ENCODE measurements around the gene GLI1.

GLI1 gene

DNA sequence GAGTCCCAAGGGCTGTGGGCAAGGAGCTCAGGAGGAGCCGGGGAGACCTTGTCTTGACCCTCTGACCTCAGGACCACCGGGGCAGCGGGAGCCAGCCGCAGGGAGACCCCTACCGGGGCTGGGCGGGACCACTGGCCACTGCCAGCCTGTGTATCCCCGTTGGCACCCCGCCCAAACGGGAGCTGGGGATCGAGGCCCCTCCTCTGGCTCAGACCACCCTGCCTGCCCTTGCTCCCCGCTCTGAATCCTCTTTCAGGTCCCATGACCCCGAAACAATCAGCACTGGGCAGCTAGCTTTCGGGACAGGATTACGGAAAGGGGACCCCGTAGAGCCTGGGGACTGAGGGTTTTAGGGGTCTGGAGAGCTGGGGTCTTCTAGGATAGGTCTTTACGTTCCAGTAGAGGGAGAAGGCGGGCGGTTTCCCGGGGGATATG is 1.3 kb downstream of the GLI1 start:
- no peak for DNase-seq (ENCODE audit: low read depth in 3 of 3)

GRCh38 chr12:57461276-57461916 is 1.8 kb downstream of the GLI1 start:
- no peak for DNase-seq (ENCODE audit: low read depth in 3 of 3)

GRCh38 chr12:57461917-57462250 is 2.3 kb downstream of the GLI1 start:
- DNase-seq (ENCODE audit: low read depth in 3 of 3), result no peak

DNA sequence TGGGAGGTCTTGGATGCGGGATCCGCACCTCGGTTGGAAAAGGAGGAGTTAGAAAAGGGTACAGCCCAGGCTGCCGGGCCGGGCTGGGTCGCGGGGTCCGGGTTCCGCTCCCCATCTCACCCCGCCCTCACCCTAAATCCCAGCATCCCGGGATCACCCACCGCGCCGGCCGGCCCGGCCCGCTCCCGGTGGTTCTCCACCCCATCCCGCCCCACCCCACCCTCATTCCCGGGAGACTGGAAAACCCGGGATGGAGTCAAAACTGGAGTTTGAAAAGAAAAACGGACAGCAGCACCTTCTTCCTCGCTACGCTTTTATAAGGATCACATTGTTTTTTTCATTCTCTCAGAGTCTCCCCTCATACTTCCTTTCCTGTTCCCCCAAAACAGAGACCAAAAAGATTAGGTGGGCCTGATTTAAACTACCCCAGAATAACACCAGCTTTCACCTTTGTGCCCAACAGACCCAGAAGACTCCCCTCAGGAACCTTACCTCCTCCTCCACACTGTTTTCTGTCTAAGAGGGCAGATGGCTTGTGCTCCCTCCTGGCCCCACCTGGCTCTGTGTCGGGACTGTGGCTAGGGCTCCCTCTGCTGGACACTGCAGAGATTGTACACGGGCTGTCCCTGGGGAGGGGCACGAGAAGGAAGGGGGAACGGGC is 2.8 kb downstream of the GLI1 start:
- DNase-seq (ENCODE audit: low read depth in 3 of 3), result peak; percentile 79 to 88 (median 84)

- no peak for DNase-seq (ENCODE audit: low read depth in 3 of 3)
These were observed 3.3 kb downstream of the GLI1 start for GRCh38 chr12:57462912-57463253.

DNA sequence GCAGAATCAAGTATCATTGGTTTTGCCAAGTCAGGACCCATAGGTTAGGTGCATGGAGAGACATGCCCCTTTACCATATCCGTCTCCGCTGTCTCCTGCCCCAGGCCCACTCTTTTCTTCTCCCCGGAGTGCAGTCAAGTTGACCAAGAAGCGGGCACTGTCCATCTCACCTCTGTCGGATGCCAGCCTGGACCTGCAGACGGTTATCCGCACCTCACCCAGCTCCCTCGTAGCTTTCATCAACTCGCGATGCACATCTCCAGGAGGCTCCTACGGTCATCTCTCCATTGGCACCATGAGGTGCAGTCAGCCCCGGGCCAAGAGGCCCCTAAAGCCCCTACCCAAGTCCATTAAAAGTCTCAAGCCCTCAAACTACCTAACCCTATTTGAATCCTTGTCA is 5.0 kb downstream of the GLI1 start:
- no peak for DNase-seq (ENCODE audit: low read depth in 3 of 3)

DNA sequence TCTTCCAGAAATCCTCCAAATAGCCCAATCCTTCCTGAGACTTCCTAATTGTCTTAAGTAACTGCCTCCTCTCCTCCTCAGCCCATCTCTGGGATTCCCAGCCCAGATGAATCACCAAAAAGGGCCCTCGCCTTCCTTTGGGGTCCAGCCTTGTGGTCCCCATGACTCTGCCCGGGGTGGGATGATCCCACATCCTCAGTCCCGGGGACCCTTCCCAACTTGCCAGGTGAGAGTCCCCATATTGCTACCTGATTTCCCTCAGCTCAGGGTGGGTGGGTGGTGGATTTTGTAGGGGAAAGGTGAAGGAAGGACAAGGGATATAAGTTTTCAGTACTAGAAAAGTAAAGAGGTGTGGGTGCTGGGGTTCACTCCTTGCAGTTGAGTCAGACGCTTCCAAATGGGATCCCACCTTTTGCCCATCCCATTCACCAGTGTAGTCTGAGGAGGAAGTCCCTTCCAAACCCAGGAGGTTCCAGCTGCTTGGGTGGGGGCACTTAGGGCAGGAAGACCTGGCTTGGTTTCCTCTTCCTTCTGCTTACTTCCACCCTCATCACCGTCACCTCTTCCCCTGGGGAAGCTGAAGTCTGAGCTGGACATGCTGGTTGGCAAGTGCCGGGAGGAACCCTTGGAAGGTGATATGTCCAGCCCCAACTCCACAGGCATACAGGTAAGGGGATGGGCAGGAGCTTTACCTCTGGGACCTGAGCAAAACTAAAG is 5.6 kb downstream of the GLI1 start:
- DNase-seq (ENCODE audit: low read depth in 3 of 3), result no peak

DNA sequence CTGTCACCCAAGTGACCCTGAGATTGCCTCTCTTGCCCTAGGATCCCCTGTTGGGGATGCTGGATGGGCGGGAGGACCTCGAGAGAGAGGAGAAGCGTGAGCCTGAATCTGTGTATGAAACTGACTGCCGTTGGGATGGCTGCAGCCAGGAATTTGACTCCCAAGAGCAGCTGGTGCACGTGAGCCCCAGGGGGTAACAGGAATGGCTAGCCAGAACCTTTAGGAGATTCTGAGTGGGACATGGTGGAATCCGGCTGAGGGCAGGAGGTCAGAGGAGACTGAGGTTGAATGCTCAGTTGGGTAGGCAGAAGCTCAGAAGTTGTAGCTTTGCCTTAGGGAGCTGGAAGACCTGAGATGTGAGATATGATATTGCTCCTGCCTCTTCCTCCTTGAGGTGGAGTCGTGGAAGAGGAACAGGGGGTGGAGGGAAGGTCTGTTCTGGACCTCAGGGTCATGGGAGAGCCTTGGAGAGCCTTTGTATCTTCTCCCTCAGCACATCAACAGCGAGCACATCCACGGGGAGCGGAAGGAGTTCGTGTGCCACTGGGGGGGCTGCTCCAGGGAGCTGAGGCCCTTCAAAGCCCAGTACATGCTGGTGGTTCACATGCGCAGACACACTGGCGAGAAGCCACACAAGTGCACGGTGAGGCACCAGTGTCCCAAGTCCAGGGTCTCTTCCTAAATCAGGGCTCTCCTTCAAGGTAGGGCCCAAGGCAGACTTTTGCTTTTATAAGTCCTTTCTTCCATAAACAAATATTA is 6.3 kb downstream of the GLI1 start:
- no peak for DNase-seq (ENCODE audit: low read depth in 3 of 3)

DNA sequence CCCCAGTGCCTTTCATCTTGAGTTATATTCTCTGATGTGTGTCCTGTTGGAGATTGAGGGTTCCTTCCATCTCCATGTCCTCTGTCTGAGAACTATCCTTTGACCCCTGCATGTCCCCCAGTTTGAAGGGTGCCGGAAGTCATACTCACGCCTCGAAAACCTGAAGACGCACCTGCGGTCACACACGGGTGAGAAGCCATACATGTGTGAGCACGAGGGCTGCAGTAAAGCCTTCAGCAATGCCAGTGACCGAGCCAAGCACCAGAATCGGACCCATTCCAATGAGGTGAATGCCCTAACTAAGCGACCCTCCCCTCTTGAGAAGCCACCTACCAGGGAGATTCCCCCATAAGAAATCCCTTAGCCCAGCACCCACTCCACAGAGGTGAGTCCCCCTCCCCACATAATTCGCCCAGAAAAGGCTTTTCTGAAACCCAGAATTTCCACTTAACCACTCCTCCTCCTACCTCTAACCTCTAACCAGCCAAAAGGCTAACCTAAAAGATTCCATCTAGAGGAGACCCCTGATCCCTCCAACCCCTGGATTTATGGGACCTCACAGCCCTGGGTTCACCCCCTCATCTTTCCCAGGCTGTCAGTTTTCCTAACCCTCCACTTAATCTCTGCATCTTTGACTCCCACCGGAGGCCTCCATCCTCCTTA is 7.8 kb downstream of the GLI1 start:
- DNase-seq (ENCODE audit: low read depth in 3 of 3), result no peak

- DNase-seq (ENCODE audit: low read depth in 3 of 3), result no peak
These were observed 8.3 kb downstream of the GLI1 start for GRCh38 chr12:57467915-57468314.

GRCh38 chr12:57469296-57470164 is 9.9 kb downstream of the GLI1 start:
- DNase-seq (ENCODE audit: low read depth in 3 of 3), result no peak

DNA sequence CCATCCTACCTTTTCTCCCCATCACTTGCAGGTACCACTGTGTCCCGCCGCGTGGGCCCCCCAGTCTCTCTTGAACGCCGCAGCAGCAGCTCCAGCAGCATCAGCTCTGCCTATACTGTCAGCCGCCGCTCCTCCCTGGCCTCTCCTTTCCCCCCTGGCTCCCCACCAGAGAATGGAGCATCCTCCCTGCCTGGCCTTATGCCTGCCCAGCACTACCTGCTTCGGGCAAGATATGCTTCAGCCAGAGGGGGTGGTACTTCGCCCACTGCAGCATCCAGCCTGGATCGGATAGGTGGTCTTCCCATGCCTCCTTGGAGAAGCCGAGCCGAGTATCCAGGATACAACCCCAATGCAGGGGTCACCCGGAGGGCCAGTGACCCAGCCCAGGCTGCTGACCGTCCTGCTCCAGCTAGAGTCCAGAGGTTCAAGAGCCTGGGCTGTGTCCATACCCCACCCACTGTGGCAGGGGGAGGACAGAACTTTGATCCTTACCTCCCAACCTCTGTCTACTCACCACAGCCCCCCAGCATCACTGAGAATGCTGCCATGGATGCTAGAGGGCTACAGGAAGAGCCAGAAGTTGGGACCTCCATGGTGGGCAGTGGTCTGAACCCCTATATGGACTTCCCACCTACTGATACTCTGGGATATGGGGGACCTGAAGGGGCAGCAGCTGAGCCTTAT is 10.8 kb downstream of the GLI1 start:
- no peak for DNase-seq (ENCODE audit: low read depth in 3 of 3)

DNA sequence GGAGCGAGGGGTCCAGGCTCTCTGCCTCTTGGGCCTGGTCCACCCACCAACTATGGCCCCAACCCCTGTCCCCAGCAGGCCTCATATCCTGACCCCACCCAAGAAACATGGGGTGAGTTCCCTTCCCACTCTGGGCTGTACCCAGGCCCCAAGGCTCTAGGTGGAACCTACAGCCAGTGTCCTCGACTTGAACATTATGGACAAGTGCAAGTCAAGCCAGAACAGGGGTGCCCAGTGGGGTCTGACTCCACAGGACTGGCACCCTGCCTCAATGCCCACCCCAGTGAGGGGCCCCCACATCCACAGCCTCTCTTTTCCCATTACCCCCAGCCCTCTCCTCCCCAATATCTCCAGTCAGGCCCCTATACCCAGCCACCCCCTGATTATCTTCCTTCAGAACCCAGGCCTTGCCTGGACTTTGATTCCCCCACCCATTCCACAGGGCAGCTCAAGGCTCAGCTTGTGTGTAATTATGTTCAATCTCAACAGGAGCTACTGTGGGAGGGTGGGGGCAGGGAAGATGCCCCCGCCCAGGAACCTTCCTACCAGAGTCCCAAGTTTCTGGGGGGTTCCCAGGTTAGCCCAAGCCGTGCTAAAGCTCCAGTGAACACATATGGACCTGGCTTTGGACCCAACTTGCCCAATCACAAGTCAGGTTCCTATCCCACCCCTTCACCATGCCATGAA is 11.5 kb downstream of the GLI1 start:
- no peak for DNase-seq (ENCODE audit: low read depth in 3 of 3)

DNA sequence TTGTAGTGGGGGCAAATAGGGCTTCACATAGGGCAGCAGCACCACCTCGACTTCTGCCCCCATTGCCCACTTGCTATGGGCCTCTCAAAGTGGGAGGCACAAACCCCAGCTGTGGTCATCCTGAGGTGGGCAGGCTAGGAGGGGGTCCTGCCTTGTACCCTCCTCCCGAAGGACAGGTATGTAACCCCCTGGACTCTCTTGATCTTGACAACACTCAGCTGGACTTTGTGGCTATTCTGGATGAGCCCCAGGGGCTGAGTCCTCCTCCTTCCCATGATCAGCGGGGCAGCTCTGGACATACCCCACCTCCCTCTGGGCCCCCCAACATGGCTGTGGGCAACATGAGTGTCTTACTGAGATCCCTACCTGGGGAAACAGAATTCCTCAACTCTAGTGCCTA is 12.1 kb downstream of the GLI1 start:
- DNase-seq (ENCODE audit: low read depth in 3 of 3), result no peak

GRCh38 chr12:57472391-57472790 is 12.8 kb downstream of the GLI1 start:
- no peak for DNase-seq (ENCODE audit: low read depth in 3 of 3)

DNA sequence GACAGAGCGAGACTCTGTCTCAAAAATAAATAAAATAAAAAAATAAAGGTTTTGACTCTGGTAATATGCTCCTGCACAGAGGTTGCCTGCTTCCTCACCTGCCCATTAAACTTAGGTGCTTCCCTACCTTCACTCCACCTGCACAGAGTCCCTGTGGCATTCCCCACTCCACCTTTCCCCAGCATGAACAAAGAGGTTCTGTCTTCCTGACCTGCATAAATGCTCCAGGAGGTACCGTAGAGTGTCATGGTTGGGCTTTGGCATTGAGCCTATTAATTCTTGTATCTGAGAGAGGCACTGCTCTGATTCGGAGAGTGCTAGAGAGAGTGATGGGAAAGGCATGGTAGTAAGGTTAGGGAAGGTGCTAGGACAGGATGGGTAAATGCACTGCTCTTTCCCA is 13.8 kb downstream of the GLI1 start:
- DNase-seq (ENCODE audit: low read depth in 3 of 3), result no peak

DNA sequence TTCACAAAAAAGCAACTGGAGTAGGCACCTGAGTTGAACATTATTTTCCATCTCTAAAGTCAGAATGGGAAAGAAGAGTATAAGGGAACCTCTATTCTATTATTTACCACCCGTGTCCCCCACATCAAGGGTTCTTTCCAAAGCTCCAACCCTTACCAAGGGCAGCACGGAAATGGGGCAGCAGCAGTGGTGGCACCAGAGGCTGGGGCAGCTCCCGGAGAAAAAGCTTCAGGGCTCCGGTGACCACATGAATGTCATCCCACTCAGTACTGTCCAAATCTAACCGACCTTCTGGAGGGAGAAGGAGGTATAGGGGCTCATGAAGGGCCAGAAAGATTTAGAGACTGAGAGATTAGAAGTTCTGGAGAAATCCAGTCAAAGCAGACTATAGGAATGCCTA is 14.3 kb downstream of the GLI1 start:
- no peak for DNase-seq (ENCODE audit: low read depth in 3 of 3)

- DNase-seq (ENCODE audit: low read depth in 3 of 3), result no peak
These were observed 14.8 kb downstream of the GLI1 start for GRCh38 chr12:57474430-57474829.

DNA sequence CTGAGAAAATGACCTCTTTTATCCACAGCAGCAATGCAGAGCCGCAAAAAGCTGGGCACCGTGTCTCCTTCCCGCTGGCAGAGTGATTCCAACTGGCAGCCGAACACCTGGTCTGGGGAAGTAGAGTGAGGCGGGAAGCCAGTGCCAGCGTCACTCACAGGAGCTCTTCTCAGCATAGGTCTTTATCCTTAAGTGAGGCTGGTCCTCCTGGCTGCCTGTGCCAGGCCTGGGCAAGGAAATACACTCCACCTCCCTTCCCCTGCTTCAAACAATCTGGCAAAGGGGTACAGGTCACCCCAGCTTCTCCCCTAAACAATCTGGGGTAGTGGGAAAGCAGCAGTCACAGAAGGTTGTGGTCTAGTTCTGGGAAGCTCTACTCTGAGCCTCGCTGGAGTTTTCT is 15.3 kb downstream of the GLI1 start:
- DNase-seq (ENCODE audit: low read depth in 3 of 3), result no peak

Data from stimulated activated CD4-positive, alpha-beta T cell treated with anti-CD3 and anti-CD28 coated beads, TNF-alpha, amount 100 ng/mL, for 48 hours (primary cell).